PC-3 (cell line): ENCODE data around the gene LINGO3. TPM values are rescaled to one million over a fixed set of nuclear protein-coding genes. Genes with fewer than 3 reads are reported as not detected.

Experiments
- ATAC-seq: fragments of 200-7000 bp; cut with Tn5 transposase; 2 replicates; pipeline ENCODE4 v1.9.1; 2020; ENCODE audit warnings: mild to moderate bottlenecking, moderate library complexity
- BruUV-seq: library from RNA; stranded (reverse); fragments of 400-500 nt; replicated peaks from 2 replicates; lab custom pipeline; 2021; lab: Mats Ljungman, UMichigan
- CTCF ChIA-PET: fragments of 300-600 bp; sonication (Branson Sonifier 250); formaldehyde crosslinking; loops from one replicate; lab custom pipeline; 2022; ENCODE audit warnings: antibody characterized with exemption; lab: Charles Lee
- POLR2A ChIA-PET: fragments of 300-600 bp; sonication (Branson Sonifier 250); formaldehyde crosslinking; loops from one replicate; lab custom pipeline; 2022; ENCODE audit warnings: antibody characterized with exemption; ENCODE audit not compliant: unreplicated experiment; lab: Charles Lee
- DNase-seq: peaks from one replicate; pipeline ENCODE4 v3.0.0-alpha.2; 2015
- H2AFZ ChIP-seq: fragments of 300-600 bp; sonication (generic); 2 replicates; pipeline ENCODE4 v1.6.0; 2016; ENCODE audit warnings: antibody characterized with exemption, low read length
- H3F3A ChIP-seq: fragments of 300-600 bp; sonication (generic); one replicate; pipeline ENCODE4 v1.6.0; 2017; ENCODE audit warnings: antibody characterized with exemption, low read length, control low read depth, mild to moderate bottlenecking; ENCODE audit not compliant: unreplicated experiment
- H3K27ac ChIP-seq: fragments of 300-600 bp; sonication (generic); 2 replicates; pipeline ENCODE4 v1.5.1; 2016; ENCODE audit warnings: mild to moderate bottlenecking, low read length
- H3K27me3 ChIP-seq: fragments of 300-600 bp; sonication (generic); 2 replicates; pipeline ENCODE4 v1.6.1; 2016; ENCODE audit warnings: low read length, mixed read lengths
- H3K36me3 ChIP-seq: fragments of 300-600 bp; sonication (generic); 2 replicates; pipeline ENCODE4 v1.6.1; 2016; ENCODE audit warnings: low read depth, mixed run types, low read length, mixed read lengths
- H3K4me1 ChIP-seq: fragments of 300-600 bp; sonication (generic); 2 replicates; pipeline ENCODE4 v1.5.1; 2016; ENCODE audit warnings: low read length; ENCODE audit not compliant: insufficient read depth
- H3K4me2 ChIP-seq: fragments of 300-600 bp; sonication (generic); 2 replicates; pipeline ENCODE4 v1.6.0; 2016; ENCODE audit warnings: low read length
- H3K4me3 ChIP-seq: fragments of 300-600 bp; sonication (generic); 2 replicates; pipeline ENCODE4 v1.5.1; 2016; ENCODE audit warnings: mild to moderate bottlenecking, low read length, mixed read lengths
- H3K79me2 ChIP-seq: fragments of 300-600 bp; sonication (generic); 2 replicates; pipeline ENCODE4 v1.6.1; 2017; ENCODE audit warnings: low read length, mixed read lengths
- H3K9ac ChIP-seq: fragments of 300-600 bp; sonication (generic); 2 replicates; pipeline ENCODE4 v1.6.0; 2016; ENCODE audit warnings: mild to moderate bottlenecking, low read length
- H3K9me2 ChIP-seq: fragments of 300-600 bp; sonication (generic); replicated peaks from 2 replicates; pipeline ENCODE4 v1.6.1; 2016; ENCODE audit warnings: mixed run types, low read length, mixed read lengths
- H3K9me3 ChIP-seq: fragments of 300-600 bp; sonication (generic); 2 replicates; pipeline ENCODE4 v1.6.1; 2016; ENCODE audit warnings: low read length, mixed read lengths
- H4K20me1 ChIP-seq: fragments of 300-600 bp; sonication (generic); 2 replicates; pipeline ENCODE4 v1.6.1; 2016; ENCODE audit warnings: low read length, mixed read lengths
- EZH2 ChIP-seq: fragments of 300-600 bp; sonication (generic); IDR thresholded peaks from one replicate; pipeline ENCODE4 v1.6.1; 2017; ENCODE audit warnings: antibody characterized with exemption, mild to moderate bottlenecking, low read length; ENCODE audit not compliant: unreplicated experiment
- EZH2phosphoT487 ChIP-seq: fragments of 300-600 bp; sonication (generic); IDR thresholded peaks from 2 replicates; pipeline ENCODE4 v1.6.1; 2018; ENCODE audit warnings: mild to moderate bottlenecking, antibody characterized with exemption, low read length, borderline replicate concordance
- intact Hi-C: fragments of 100-400 bp; cut with micrococcal nuclease; formaldehyde crosslinking; loops from 2 replicates; pipeline ENCODE4 v1.9.0; 2023
- total RNA-seq: library from RNA; depleted of rRNA; stranded (reverse); fragments of >200 nt; gene quantifications from 2 replicates; pipeline ENCODE4 v1.2.3, GENCODE V29; 2014
- TF ChIP-seq, protein P1 (sequence below): fragments of 300-600 bp; sonication (generic); conservative IDR thresholded peaks from 2 replicates; pipeline ENCODE4 v1.5.1; 2017; ENCODE audit warnings: antibody characterized with exemption, low read depth, mild to moderate bottlenecking, low read length

The LINGO3 gene
- total RNA-seq, 1 experiment from 2014 or later: not detected

DNA sequence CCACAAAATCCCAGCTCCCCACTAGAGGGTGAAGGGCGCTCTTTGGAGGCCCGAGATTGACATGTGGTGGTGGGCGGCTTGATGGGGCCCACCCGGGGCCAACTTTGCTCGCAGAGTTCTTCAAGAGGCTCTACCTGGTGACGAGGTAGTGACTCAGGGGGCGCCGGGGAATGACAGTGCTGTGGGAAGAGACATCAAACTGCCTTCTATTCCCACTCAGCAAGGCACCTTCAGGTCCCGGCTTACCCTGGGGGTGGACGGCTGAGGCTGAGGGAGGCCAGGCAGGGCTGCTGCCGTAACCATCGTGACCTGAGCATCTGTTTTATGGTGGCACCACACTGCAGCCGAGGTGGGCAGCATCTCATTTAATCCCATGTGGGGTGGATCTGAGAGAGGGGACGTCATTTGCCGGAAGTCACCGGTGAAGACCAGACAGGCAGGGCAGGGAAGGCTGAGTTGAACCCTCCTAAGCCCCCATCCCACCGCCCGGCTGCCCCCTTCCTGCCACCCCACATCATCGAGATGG, 1.6 kb downstream of the LINGO3 start:
- no peak overlapping the region for H3K4me2 ChIP-seq
- BruUV-seq: no TSS peak
- no peaks in the 10 kb centered on the region for H3K9me3 ChIP-seq
- H3K4me1 ChIP-seq: no peaks in the 10 kb centered on the region
- H3K9me2 ChIP-seq: no peaks in the 10 kb centered on the region
- TF ChIP-seq, protein P1, sequence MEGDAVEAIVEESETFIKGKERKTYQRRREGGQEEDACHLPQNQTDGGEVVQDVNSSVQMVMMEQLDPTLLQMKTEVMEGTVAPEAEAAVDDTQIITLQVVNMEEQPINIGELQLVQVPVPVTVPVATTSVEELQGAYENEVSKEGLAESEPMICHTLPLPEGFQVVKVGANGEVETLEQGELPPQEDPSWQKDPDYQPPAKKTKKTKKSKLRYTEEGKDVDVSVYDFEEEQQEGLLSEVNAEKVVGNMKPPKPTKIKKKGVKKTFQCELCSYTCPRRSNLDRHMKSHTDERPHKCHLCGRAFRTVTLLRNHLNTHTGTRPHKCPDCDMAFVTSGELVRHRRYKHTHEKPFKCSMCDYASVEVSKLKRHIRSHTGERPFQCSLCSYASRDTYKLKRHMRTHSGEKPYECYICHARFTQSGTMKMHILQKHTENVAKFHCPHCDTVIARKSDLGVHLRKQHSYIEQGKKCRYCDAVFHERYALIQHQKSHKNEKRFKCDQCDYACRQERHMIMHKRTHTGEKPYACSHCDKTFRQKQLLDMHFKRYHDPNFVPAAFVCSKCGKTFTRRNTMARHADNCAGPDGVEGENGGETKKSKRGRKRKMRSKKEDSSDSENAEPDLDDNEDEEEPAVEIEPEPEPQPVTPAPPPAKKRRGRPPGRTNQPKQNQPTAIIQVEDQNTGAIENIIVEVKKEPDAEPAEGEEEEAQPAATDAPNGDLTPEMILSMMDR: no peak
- TF ChIP-seq EZH2 (no peak), EZH2phosphoT487 (no peak)
- intact Hi-C loops: no loop called here
- H3K36me3 ChIP-seq: no peaks in the 10 kb centered on the region
- POLR2A ChIA-PET: no interaction called here
- ATAC-seq: no peak
- no peak overlapping the region for H3K4me3 ChIP-seq
- H3F3A ChIP-seq: no peaks in the 10 kb centered on the region
- no peak overlapping the region for H3K9ac ChIP-seq
- H4K20me1 ChIP-seq: no peaks in the 10 kb centered on the region
- DNase-seq: no peak
- no peaks in the 10 kb centered on the region for H3K79me2 ChIP-seq
- no peak overlapping the region for H2AFZ ChIP-seq
- H3K27ac ChIP-seq: no peak overlapping the region
- CTCF ChIA-PET: no interaction called here
- H3K27me3 ChIP-seq: no peaks in the 10 kb centered on the region

DNA sequence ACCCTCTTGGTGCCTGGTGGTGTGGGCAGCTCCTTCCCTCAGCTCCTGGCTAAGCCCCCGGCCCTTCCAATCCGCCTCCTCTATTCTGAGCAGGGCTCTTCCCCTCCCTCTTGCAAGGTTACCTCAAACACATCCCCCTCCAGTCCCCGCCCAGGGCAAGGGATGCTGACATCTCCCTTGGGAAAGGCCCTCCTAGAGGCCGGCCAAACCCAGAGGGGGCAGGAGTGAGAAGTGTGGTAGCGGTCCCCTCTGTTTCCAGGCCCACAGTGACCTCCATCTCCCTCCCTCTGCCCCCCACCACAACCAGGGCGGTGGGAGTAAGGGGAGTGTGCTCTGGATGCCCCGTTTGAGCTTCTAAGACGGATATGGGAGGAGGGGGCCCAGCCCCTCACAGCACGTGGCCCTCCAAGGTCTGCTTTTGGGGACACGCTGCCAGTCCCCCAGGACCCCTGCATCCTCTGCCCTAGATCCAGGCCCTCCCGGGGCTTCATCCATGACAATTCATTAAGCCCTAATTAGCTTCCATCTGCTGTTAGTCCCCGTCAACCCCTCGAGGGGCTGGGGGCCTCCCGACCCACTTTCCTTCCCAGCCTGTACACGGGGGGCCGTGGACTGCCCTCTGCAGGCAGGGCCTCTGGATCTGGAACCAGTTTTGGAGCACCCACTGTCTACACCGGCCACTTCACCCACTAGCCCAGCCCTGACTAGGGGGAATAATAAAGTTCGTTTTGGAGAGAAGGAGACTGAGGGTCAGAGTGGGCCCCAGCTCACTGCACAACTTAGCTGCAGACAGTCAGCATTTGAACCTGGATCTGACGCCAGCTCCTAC, 2.3 kb downstream of the LINGO3 start:
- no TSS peak for BruUV-seq
- no peak for TF ChIP-seq EZH2phosphoT487
- TF ChIP-seq, protein P1: no peak
- TF ChIP-seq EZH2: no peak
- ChIA-PET CTCF (no interaction called here), POLR2A (no interaction called here)
- no peak overlapping the region for H2AFZ ChIP-seq
- H3K4me2 ChIP-seq: no peak overlapping the region
- H3K9me2 ChIP-seq: no peaks in the 10 kb centered on the region
- H3K4me3 ChIP-seq: no peak overlapping the region
- intact Hi-C loops: no loop called here
- no peaks in the 10 kb centered on the region for H3K79me2 ChIP-seq
- H3K27ac ChIP-seq: no peak overlapping the region
- no peaks in the 10 kb centered on the region for H3K36me3 ChIP-seq
- no peaks in the 10 kb centered on the region for H3F3A ChIP-seq
- no peaks in the 10 kb centered on the region for H3K4me1 ChIP-seq
- H3K27me3 ChIP-seq: no peaks in the 10 kb centered on the region
- DNase-seq: no peak
- H4K20me1 ChIP-seq: no peaks in the 10 kb centered on the region
- ATAC-seq: no peak
- no peaks in the 10 kb centered on the region for H3K9me3 ChIP-seq
- H3K9ac ChIP-seq: no peak overlapping the region

DNA sequence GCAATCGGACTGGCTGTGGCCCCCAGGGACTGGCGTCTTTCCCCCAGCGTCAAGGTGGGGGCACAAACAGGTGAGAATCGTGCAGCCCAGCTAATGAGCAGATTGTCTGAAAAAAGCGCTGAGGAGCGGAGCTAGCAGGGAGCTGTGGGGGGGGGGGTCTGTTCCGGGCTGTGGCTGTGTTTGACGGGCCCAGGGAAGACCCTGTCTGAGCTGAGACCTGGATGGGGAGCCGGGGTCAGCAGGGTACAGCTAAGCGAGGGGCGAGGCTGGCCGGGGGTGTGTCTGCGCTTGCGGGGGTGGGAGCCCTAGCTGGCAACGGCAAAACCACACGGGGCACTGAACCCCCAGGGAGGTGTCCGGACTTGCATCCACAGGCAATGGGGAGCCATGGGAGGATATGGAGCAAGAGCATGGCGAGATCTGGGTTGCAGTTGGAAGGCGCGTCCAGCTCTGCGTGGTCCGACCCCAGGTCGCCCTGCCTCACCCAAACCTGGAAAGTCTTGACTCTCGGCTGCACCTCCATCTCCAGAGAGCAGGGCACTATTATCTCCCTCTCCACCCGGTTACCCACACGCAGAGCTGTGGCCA, 4.6 kb downstream of the LINGO3 start:
- Histone ChIP-seq H3K4me1 (no peaks in the 10 kb centered on the region), H3K4me3 (no peak overlapping the region), H4K20me1 (no peaks in the 10 kb centered on the region), H3K36me3 (no peaks in the 10 kb centered on the region), H3K9me2 (no peaks in the 10 kb centered on the region), H3K9me3 (no peaks in the 10 kb centered on the region), H3K79me2 (no peaks in the 10 kb centered on the region), H3K9ac (no peak overlapping the region), H3K27me3 (no peaks in the 10 kb centered on the region), H3K27ac (no peak overlapping the region), H2AFZ (no peak overlapping the region), H3F3A (no peaks in the 10 kb centered on the region), H3K4me2 (no peak overlapping the region)
- ATAC-seq (no peak), DNase-seq (no peak)
- CTCF ChIA-PET: no interaction called here
- intact Hi-C loops: no loop called here
- POLR2A ChIA-PET: no interaction called here
- TF ChIP-seq, protein P1: no peak
- TF ChIP-seq EZH2phosphoT487 (no peak), EZH2 (no peak)
- BruUV-seq: no TSS peak
